Lung (tissue), 12 donors: Measurements from ENCODE around the gene TRPC6. TPM values are rescaled to one million over a fixed set of nuclear protein-coding genes. Genes with fewer than 3 reads are reported as not detected.

Source experiments
- ATAC-seq: fragments of 200-7000 bp; cut with Tn5 transposase; one replicate; pipeline ENCODE4 v1.9.1; 2020; ENCODE audit warnings: moderate number of reproducible peaks; ENCODE audit not compliant: insufficient read depth, low FRiP score
- DNase-seq, 3 donors: peaks; one replicate each; pipeline ENCODE4 v3.0.0-alpha.2; 2013 to 2017
- H3K27ac ChIP-seq, 2 donors: one replicate each; pipeline ENCODE4 v1.5.1; 2013; ENCODE audit warnings: mild to moderate bottlenecking in 2 of 2, moderate library complexity in 2 of 2, control low read depth in 1 of 2, inconsistent platforms in 1 of 2, low read depth in 1 of 2, low read length in 1 of 2
- H3K27me3 ChIP-seq, 3 donors: one replicate each; pipeline ENCODE4 v1.5.1; 2013; ENCODE audit warnings: low read length in 2 of 3; ENCODE audit not compliant: control insufficient read depth in 3 of 3, insufficient read depth in 3 of 3
- H3K36me3 ChIP-seq, 4 donors: one replicate each; pipeline ENCODE4 v1.5.1; 2013; ENCODE audit warnings: low read length in 4 of 4, mild to moderate bottlenecking in 1 of 4, moderate library complexity in 1 of 4; ENCODE audit not compliant: control insufficient read depth in 4 of 4, insufficient read depth in 4 of 4
- H3K4me1 ChIP-seq, 5 donors: one replicate each; pipeline ENCODE4 v1.5.1; 2013; ENCODE audit warnings: low read length in 5 of 5, mild to moderate bottlenecking in 2 of 5, moderate library complexity in 1 of 5; ENCODE audit not compliant: control insufficient read depth in 5 of 5, insufficient read depth in 5 of 5
- H3K4me3 ChIP-seq: one replicate; pipeline ENCODE4 v1.5.1; 2013; ENCODE audit warnings: mild to moderate bottlenecking, control low read depth, moderate library complexity
- H3K9ac ChIP-seq, 2 donors: one replicate each; pipeline ENCODE4 v1.5.1; 2013; ENCODE audit warnings: low read length in 2 of 2, control low read depth in 1 of 2; ENCODE audit not compliant: insufficient read depth in 1 of 2
- H3K9me3 ChIP-seq, 4 donors: one replicate each; pipeline ENCODE4 v1.5.1; 2013; ENCODE audit warnings: low read length in 3 of 4, mild to moderate bottlenecking in 1 of 4, moderate library complexity in 1 of 4; ENCODE audit not compliant: control insufficient read depth in 4 of 4, insufficient read depth in 3 of 4
- CTCF ChIP-seq: IDR thresholded peaks from 2 replicates; pipeline ENCODE4 v1.5.1; 2012; ENCODE audit warnings: mild to moderate bottlenecking; ENCODE audit errors: control extremely low read depth, extremely low read depth
- WGBS, 2 donors: extraction: QIAGEN DNeasy Blood & Tissue Kit; methylation state at CpG; one replicate each; pipeline ENCODE4 v1.1.7; 2013; 5-methylcytosine and 5-hydroxymethylcytosine counted together
- polyA plus RNA-seq, 2 donors: library from polyadenylated mRNA; stranded (reverse); fragments of 200-250 nt; gene quantifications; one replicate each; pipeline ENCODE4 v1.2.1, GENCODE V29; 2013
- total RNA-seq, 2 donors: library from RNA; depleted of rRNA in 1 of 2; stranded (reverse); fragments of >200 nt in 1 of 2; gene quantifications; one replicate each; pipeline ENCODE4 v1.2.1, GENCODE V29; 2014 to 2021
- donor health status: control.
- donor health status: control.
- donor health status: Bipolar disorder and iron deficiency.
- donor health status: healthy.
- donor health status: DM: yes; HTN: yes; CAD: no.

The TRPC6 gene
- total and polyA plus RNA-seq, 4 donors: 3.3 to 66.5 (median 7.9) TPM

GRCh38 chr11:101459020-101459419, 124.8 kb downstream of the TRPC6 start:
- Histone ChIP-seq H3K4me3 (no peak overlapping the region), H3K27ac (no peak overlapping the region), H3K9me3 (no peaks in the 10 kb centered on the region), H3K9ac (no peak overlapping the region), H3K4me1 (no peaks in the 10 kb centered on the region), H3K36me3 (no peaks in the 10 kb centered on the region), H3K27me3 (no peaks in the 10 kb centered on the region)
- TF ChIP-seq CTCF: no peak
- WGBS, 2 donors: 69 to 93% methylated on average over 5 of the region's 5 CpGs
- ATAC-seq: no peak
- no peak for DNase-seq

GRCh38 chr11:101458161-101458560, 125.6 kb downstream of the TRPC6 start:
- H3K36me3 ChIP-seq: no peaks in the 10 kb centered on the region
- H3K27ac ChIP-seq: no peak overlapping the region
- ATAC-seq (no peak), DNase-seq (no peak)
- WGBS, 2 donors: 85 to 86% methylated on average over 3 of the region's 3 CpGs
- H3K9me3 ChIP-seq: no peaks in the 10 kb centered on the region
- no peaks in the 10 kb centered on the region for H3K4me1 ChIP-seq
- no peak overlapping the region for H3K4me3 ChIP-seq
- no peak for TF ChIP-seq CTCF
- H3K9ac ChIP-seq: no peak overlapping the region
- no peaks in the 10 kb centered on the region for H3K27me3 ChIP-seq

- no peaks in the 10 kb centered on the region for H3K9me3 ChIP-seq
- DNase-seq: peak in 2 of 3 donors; percentile 71 to 72
- no peak for TF ChIP-seq CTCF
- H3K4me3 ChIP-seq: no peak overlapping the region
- H3K27me3 ChIP-seq: no peaks in the 10 kb centered on the region
- no peak overlapping the region for H3K9ac ChIP-seq
- H3K27ac ChIP-seq: no peak overlapping the region
- no peaks in the 10 kb centered on the region for H3K36me3 ChIP-seq
- ATAC-seq: no peak
- WGBS, 2 donors: 0% methylated on average over 1 of the region's 1 CpG
- no peaks in the 10 kb centered on the region for H3K4me1 ChIP-seq
Observed at GRCh38 chr11:101456812-101457211, 127.0 kb downstream of the TRPC6 start.

- Histone ChIP-seq H3K27me3 (no peaks in the 10 kb centered on the region), H3K9me3 (no peaks in the 10 kb centered on the region), H3K36me3 (no peaks in the 10 kb centered on the region), H3K9ac (no peak overlapping the region), H3K4me3 (no peak overlapping the region), H3K4me1 (no peaks in the 10 kb centered on the region), H3K27ac (no peak overlapping the region)
- ATAC-seq (no peak), DNase-seq (no peak)
- TF ChIP-seq CTCF: no peak
- WGBS, 2 donors: 79 to 81% methylated on average over 2 of the region's 2 CpGs
Observed at GRCh38 chr11:101453682-101454081, 130.1 kb downstream of the TRPC6 start.
